Liver (tissue), 9 donors: ENCODE measurements around the gene ROM1. TPM values are rescaled to one million over a fixed set of nuclear protein-coding genes. Genes with fewer than 3 reads are reported as not detected.

Experiments
- DNase-seq: peaks from one replicate; pipeline ENCODE4 v3.0.0-alpha.2; 2017; ENCODE audit warnings: low spot score
- H3K27ac ChIP-seq, 2 donors: one replicate each; pipeline ENCODE4 v1.7.0; 2013; ENCODE audit warnings: inconsistent platforms in 2 of 2, low read length in 2 of 2, control low read depth in 1 of 2, low read depth in 1 of 2, mild to moderate bottlenecking in 1 of 2
- H3K27me3 ChIP-seq, 4 donors: one replicate each; pipeline versions ENCODE4 v1.6.1 to v1.7.0; 2013; ENCODE audit warnings: low read length in 3 of 4, inconsistent platforms in 1 of 4, mild to moderate bottlenecking in 1 of 4, moderate library complexity in 1 of 4; ENCODE audit not compliant: control insufficient read depth in 4 of 4, insufficient read depth in 4 of 4
- H3K36me3 ChIP-seq, 4 donors: one replicate each; pipeline versions ENCODE4 v1.6.1 to v1.7.0; 2013; ENCODE audit warnings: low read length in 3 of 4, mild to moderate bottlenecking in 3 of 4, low read depth in 1 of 4, moderate library complexity in 1 of 4; ENCODE audit not compliant: control insufficient read depth in 4 of 4, insufficient read depth in 3 of 4
- H3K4me1 ChIP-seq, 4 donors: one replicate each; pipeline versions ENCODE4 v1.6.1 to v1.7.0; 2013; ENCODE audit warnings: low read length in 3 of 4, mild to moderate bottlenecking in 3 of 4, moderate library complexity in 1 of 4; ENCODE audit not compliant: control insufficient read depth in 4 of 4, insufficient read depth in 4 of 4
- H3K4me3 ChIP-seq, 3 donors: one replicate each; pipeline versions ENCODE4 v1.6.1 to v1.7.0; 2013; ENCODE audit warnings: low read length in 3 of 3, control low read depth in 1 of 3, low read depth in 1 of 3, mild to moderate bottlenecking in 1 of 3
- H3K9ac ChIP-seq, 2 donors: one replicate each; pipeline ENCODE4 v1.7.0; 2013; ENCODE audit warnings: low read length in 2 of 2, mild to moderate bottlenecking in 2 of 2, moderate library complexity in 2 of 2, control low read depth in 1 of 2, low read depth in 1 of 2
- H3K9me3 ChIP-seq, 4 donors: one replicate each; pipeline versions ENCODE4 v1.6.1 to v1.7.0; 2013; ENCODE audit warnings: low read length in 3 of 4; ENCODE audit not compliant: control insufficient read depth in 4 of 4
- ATF3 ChIP-seq: IDR thresholded peaks from 2 replicates; pipeline ENCODE4 v1.6.1; 2016; ENCODE audit warnings: antibody characterized with exemption
- CTCF ChIP-seq: fragments of 150-350 bp; IDR thresholded peaks from 2 replicates; pipeline ENCODE4 v1.5.1; 2017; ENCODE audit warnings: improper control_type of control experiment, low read depth, low read length; ENCODE audit not compliant: missing input control
- EGR1 ChIP-seq, 2 donors: IDR thresholded peaks; 2 replicates each; pipeline ENCODE4 v1.6.1; 2016 to 2018; ENCODE audit warnings: antibody characterized with exemption in 2 of 2, low read depth in 2 of 2
- FOXA1 ChIP-seq: IDR thresholded peaks from 2 replicates; pipeline ENCODE4 v1.6.1; 2016; ENCODE audit warnings: antibody characterized with exemption
- FOXA2 ChIP-seq: IDR thresholded peaks from 2 replicates; pipeline ENCODE4 v1.6.1; 2016; ENCODE audit warnings: antibody characterized with exemption
- GABPA ChIP-seq, 2 donors: IDR thresholded peaks in 1 of 2; conservative IDR thresholded peaks in 1 of 2; 2 replicates each; pipeline ENCODE4 v1.6.1; 2016; ENCODE audit warnings: antibody characterized with exemption in 2 of 2, mild to moderate bottlenecking in 1 of 2, moderate library complexity in 1 of 2
- HNF4A ChIP-seq, 2 donors: conservative IDR thresholded peaks; 2 replicates each; pipeline ENCODE4 v1.6.1; 2016; ENCODE audit warnings: antibody characterized with exemption in 2 of 2, mild to moderate bottlenecking in 2 of 2
- HNF4G ChIP-seq: IDR thresholded peaks from 2 replicates; pipeline ENCODE4 v1.6.1; 2016; ENCODE audit warnings: antibody characterized with exemption
- JUND ChIP-seq, 2 donors: IDR thresholded peaks; 2 replicates each; pipeline ENCODE4 v1.6.1; 2016; ENCODE audit warnings: antibody characterized with exemption in 2 of 2
- NR2F2 ChIP-seq: IDR thresholded peaks from 2 replicates; pipeline ENCODE4 v1.6.1; 2016; ENCODE audit warnings: antibody characterized with exemption
- RAD21 ChIP-seq, 2 donors: IDR thresholded peaks; 2 replicates each; pipeline ENCODE4 v1.6.1; 2016; ENCODE audit warnings: antibody characterized with exemption in 2 of 2, mild to moderate bottlenecking in 2 of 2
- RXRA ChIP-seq, 2 donors: IDR thresholded peaks; 2 replicates each; pipeline ENCODE4 v1.6.1; 2017 to 2018; ENCODE audit warnings: antibody characterized with exemption in 2 of 2, mild to moderate bottlenecking in 1 of 2
- SP1 ChIP-seq: IDR thresholded peaks from 2 replicates; pipeline ENCODE4 v1.6.1; 2018; ENCODE audit warnings: antibody characterized with exemption, mild to moderate bottlenecking
- TAF1 ChIP-seq: conservative IDR thresholded peaks from 2 replicates; pipeline ENCODE4 v1.6.1; 2016; ENCODE audit warnings: antibody characterized with exemption, mild to moderate bottlenecking
- YY1 ChIP-seq: IDR thresholded peaks from 2 replicates; pipeline ENCODE4 v1.6.1; 2016; ENCODE audit warnings: antibody characterized with exemption, mild to moderate bottlenecking
- ZBTB33 ChIP-seq: IDR thresholded peaks from 2 replicates; pipeline ENCODE4 v1.6.1; 2016; ENCODE audit warnings: antibody characterized with exemption
- WGBS: extraction: QIAGEN DNeasy Blood & Tissue Kit; methylation state at CpG from one replicate; pipeline ENCODE4 v1.1.7; 2013; 5-methylcytosine and 5-hydroxymethylcytosine counted together
- polyA plus RNA-seq, 2 donors: library from polyadenylated mRNA; stranded (reverse) in 1 of 2; unstranded in 1 of 2; fragments of 200-250 nt in 1 of 2; fragments of >200 nt in 1 of 2; fragmentation: Nextera tagmentation in 1 of 2; extraction: Ambion mirVana in 1 of 2; gene quantifications; one replicate each; pipeline versions ENCODE4 v1.2.1 to v1.2.3, GENCODE V29; 2013 to 2015
- total RNA-seq, 2 donors: library from RNA; depleted of rRNA; stranded (reverse); fragments of >200 nt; gene quantifications; one replicate each; pipeline ENCODE4 v1.2.3, GENCODE V29; 2014
- TF ChIP-seq, protein P1 (sequence below): IDR thresholded peaks from 2 replicates; pipeline ENCODE4 v1.6.1; 2016; ENCODE audit warnings: antibody characterized with exemption, mild to moderate bottlenecking
- TF ChIP-seq, protein P2 (sequence below): IDR thresholded peaks from 2 replicates; pipeline ENCODE4 v1.6.1; 2016; ENCODE audit warnings: antibody characterized with exemption
- donor health status: healthy.
- donor health status: healthy.
- donor health status: healthy.
- donor health status: healthy.
- donor health status: healthy.

ROM1 gene
- total and polyA plus RNA-seq, 4 donors: 0.84 to 3.9 (median 1.1) TPM

GRCh38 chr11:62627713-62628112, 14.7 kb downstream of the ROM1 start:
- Histone ChIP-seq H3K9me3 (no peaks in the 10 kb centered on the region), H3K27me3 (no peaks in the 10 kb centered on the region), H3K27ac (no peak overlapping the region), H3K36me3 (peaks cover 36 to 73% (median 68%) of the 10 kb centered on the region in 4 donors), H3K4me3 (no peak overlapping the region), H3K4me1 (peaks cover 0 to under 1% (median 0%) of the 10 kb centered on the region in 4 donors), H3K9ac (no peak overlapping the region)
- TF ChIP-seq GABPA (IDR thresholded peaks at IDR 0.05 in 1 of 2, conservative IDR thresholded peaks at IDR 0.05 in 1 of 2) (no peak), YY1 (no peak), CTCF (no peak), ZBTB33 (no peak), ATF3 (no peak), SP1 (no peak), FOXA2 (no peak), HNF4A (conservative IDR thresholded peaks at IDR 0.05) (no peak), TAF1 (no peak), RAD21 (IDR thresholded peaks at IDR 0.05) (no peak), FOXA1 (no peak), JUND (IDR thresholded peaks at IDR 0.05) (no peak), RXRA (IDR thresholded peaks at IDR 0.05) (no peak), EGR1 (IDR thresholded peaks at IDR 0.05; ENCODE audit: low read depth in 2 of 2) (no peak), NR2F2 (no peak), HNF4G (no peak)
- TF ChIP-seq, protein P1, sequence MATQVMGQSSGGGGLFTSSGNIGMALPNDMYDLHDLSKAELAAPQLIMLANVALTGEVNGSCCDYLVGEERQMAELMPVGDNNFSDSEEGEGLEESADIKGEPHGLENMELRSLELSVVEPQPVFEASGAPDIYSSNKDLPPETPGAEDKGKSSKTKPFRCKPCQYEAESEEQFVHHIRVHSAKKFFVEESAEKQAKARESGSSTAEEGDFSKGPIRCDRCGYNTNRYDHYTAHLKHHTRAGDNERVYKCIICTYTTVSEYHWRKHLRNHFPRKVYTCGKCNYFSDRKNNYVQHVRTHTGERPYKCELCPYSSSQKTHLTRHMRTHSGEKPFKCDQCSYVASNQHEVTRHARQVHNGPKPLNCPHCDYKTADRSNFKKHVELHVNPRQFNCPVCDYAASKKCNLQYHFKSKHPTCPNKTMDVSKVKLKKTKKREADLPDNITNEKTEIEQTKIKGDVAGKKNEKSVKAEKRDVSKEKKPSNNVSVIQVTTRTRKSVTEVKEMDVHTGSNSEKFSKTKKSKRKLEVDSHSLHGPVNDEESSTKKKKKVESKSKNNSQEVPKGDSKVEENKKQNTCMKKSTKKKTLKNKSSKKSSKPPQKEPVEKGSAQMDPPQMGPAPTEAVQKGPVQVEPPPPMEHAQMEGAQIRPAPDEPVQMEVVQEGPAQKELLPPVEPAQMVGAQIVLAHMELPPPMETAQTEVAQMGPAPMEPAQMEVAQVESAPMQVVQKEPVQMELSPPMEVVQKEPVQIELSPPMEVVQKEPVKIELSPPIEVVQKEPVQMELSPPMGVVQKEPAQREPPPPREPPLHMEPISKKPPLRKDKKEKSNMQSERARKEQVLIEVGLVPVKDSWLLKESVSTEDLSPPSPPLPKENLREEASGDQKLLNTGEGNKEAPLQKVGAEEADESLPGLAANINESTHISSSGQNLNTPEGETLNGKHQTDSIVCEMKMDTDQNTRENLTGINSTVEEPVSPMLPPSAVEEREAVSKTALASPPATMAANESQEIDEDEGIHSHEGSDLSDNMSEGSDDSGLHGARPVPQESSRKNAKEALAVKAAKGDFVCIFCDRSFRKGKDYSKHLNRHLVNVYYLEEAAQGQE: no peak
- TF ChIP-seq, protein P2, sequence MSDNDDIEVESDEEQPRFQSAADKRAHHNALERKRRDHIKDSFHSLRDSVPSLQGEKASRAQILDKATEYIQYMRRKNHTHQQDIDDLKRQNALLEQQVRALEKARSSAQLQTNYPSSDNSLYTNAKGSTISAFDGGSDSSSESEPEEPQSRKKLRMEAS: no peak
- DNase-seq: no peak
- 90% methylated on average over 3 of the region's 3 CpGs for WGBS
